Heart left ventricle (tissue), 13 donors: ENCODE results near the gene MEGF8.

Experiments
- POLR2A ChIP-seq, 2 donors: fragments of 450-650 bp; IDR thresholded peaks; one replicate each; pipeline ENCODE4 v1.6.1; 2017; ENCODE audit warnings: antibody characterized with exemption in 2 of 2, mild to moderate bottlenecking in 2 of 2, moderate library complexity in 2 of 2
- TF ChIP-seq, protein P1 (sequence below), 12 donors: fragments of 200-600 bp; sonication (generic) in 4 of 12; IDR thresholded peaks; one replicate each; pipeline versions ENCODE4 v1.5.0 to v1.8.0; 2018 to 2022; ENCODE audit warnings: antibody characterized with exemption in 12 of 12, mild to moderate bottlenecking in 5 of 12
- donor health status: ischemic (EF 13 %, LVEDD 7.1; RV severe dilation, severe dysfunction).
- donor health status: DM: no; HTN: yes; CAD: no.
- donor health status: DM: no; HTN: no; CAD: no.
- donor health status: ischemic (EF 25% LVEDD 6.9; RV normal size, moderate dysfunction).
- donor health status: ischemic (EF 25% LVEDD 5.7; RV mildly dilated, moderate dysfunction).
- donor health status: ischemic (EF 35%, LVEDD 5.7; RV mildly dilated, moderate dysfunction).
- donor health status: nonischemic (EF 11% LVEDD 7.7; RV severe dilation, severe dysfunction).
- donor health status: DM: yes; HTN: yes; CAD: no.
- donor health status: PGD.
- donor health status: ischemic (EF 29% LVEDD 5.4; RV normal size, mild dysfunction).
- donor health status: nonischemic (EF 23%, LVEDD 6.1; RV moderate dilation, normal function).

DNA sequence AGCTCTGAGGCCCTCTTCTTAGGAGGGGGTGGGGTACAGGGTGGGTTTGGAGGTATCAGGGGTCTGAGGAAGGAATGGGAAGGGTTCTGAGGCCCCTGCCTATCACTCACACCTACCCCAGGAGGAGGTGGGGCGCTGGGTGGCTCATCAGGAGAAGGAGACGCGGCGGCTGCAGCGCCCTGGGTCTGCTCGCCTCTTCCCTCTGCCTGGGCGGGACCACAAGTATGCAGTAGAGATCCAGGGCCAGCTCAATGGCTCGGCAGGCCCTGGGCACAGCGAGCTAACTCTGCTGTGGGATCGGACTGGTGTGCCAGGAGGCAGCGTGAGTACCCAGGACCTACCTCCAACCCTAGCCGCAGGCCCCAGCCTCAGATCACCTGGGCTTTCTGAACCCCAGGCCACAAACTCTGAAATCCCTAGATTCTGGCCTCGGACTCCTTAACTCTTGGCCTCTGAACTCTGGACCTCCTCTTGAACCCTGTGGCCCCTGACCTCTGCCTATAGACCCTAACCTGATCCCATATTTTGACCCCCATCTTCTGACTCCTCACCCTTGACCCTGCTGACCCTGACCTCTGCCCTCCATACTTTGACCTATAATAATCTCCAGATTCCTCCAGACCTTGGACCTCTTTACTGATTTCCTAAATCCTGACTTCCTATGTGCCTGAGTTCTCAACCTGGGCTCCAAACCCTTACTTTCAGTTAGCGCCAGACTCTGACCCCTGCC lies 24.1 kb downstream of the MEGF8 start:
- TF ChIP-seq, protein P1, sequence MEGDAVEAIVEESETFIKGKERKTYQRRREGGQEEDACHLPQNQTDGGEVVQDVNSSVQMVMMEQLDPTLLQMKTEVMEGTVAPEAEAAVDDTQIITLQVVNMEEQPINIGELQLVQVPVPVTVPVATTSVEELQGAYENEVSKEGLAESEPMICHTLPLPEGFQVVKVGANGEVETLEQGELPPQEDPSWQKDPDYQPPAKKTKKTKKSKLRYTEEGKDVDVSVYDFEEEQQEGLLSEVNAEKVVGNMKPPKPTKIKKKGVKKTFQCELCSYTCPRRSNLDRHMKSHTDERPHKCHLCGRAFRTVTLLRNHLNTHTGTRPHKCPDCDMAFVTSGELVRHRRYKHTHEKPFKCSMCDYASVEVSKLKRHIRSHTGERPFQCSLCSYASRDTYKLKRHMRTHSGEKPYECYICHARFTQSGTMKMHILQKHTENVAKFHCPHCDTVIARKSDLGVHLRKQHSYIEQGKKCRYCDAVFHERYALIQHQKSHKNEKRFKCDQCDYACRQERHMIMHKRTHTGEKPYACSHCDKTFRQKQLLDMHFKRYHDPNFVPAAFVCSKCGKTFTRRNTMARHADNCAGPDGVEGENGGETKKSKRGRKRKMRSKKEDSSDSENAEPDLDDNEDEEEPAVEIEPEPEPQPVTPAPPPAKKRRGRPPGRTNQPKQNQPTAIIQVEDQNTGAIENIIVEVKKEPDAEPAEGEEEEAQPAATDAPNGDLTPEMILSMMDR (IDR thresholded peaks at IDR 0.05): no peak
- TF ChIP-seq POLR2A (IDR thresholded peaks at IDR 0.05): no peak
